GM18951 (cell line): Measurements from ENCODE around the gene MTG2.

ENCODE experiments used
- POLR2A ChIP-seq: IDR thresholded peaks from 4 replicates; pipeline ENCODE4 v1.6.1; 2011; ENCODE audit warnings: mild to moderate bottlenecking; ENCODE audit not compliant: insufficient read length, insufficient read depth; ENCODE audit errors: extremely low read depth
- in situ Hi-C: fragments of 300-500 bp; cut with MboI; formaldehyde crosslinking; loops from one replicate; pipeline ENCODE4 v1.12.0; 2022; ENCODE audit warnings: low sequenced_read_pairs, mixed read lengths, inconsistent platforms; ENCODE audit not compliant: unreplicated experiment

The MTG2 gene

GRCh38 chr20:62222266-62222850, 39.5 kb downstream of the MTG2 start:
- TF ChIP-seq POLR2A: no peak
- in situ Hi-C loops: no loop called here

- in situ Hi-C loops: no loop called here
These were observed 40.1 kb downstream of the MTG2 start for GRCh38 chr20:62222972-62223371.

GRCh38 chr20:62223571-62223970, 40.7 kb downstream of the MTG2 start:
- no peak for TF ChIP-seq POLR2A

More at GRCh38 chr20:62222972-62223371, 40.1 kb downstream of the MTG2 start:
- TF ChIP-seq POLR2A: no peak

GRCh38 chr20:62224113-62224855, 41.5 kb downstream of the MTG2 start:
- in situ Hi-C loops: no loop called here
- no peak for TF ChIP-seq POLR2A

More at GRCh38 chr20:62223571-62223970, 40.7 kb downstream of the MTG2 start:
- in situ Hi-C loops: no loop called here

- in situ Hi-C loops: no loop called here
- TF ChIP-seq POLR2A: no peak
These were observed 42.2 kb downstream of the MTG2 start for GRCh38 chr20:62225026-62225425.

GRCh38 chr20:62225820-62226635, 43.2 kb downstream of the MTG2 start:
- in situ Hi-C loops: no loop called here
- TF ChIP-seq POLR2A: no peak

- in situ Hi-C loops: no loop called here
- no peak for TF ChIP-seq POLR2A
These were observed 44.1 kb downstream of the MTG2 start for GRCh38 chr20:62226707-62227590.

GRCh38 chr20:62227591-62227976, 44.8 kb downstream of the MTG2 start:
- in situ Hi-C loops: no loop called here
- no peak for TF ChIP-seq POLR2A

GRCh38 chr20:62227977-62228958, 45.4 kb downstream of the MTG2 start:
- in situ Hi-C loops: no loop called here
- TF ChIP-seq POLR2A: no peak

- in situ Hi-C loops: no loop called here
- TF ChIP-seq POLR2A: no peak
These were observed 46.2 kb downstream of the MTG2 start for GRCh38 chr20:62228982-62229545.

GRCh38 chr20:62229667-62230066, 46.8 kb downstream of the MTG2 start:
- TF ChIP-seq POLR2A: no peak
- in situ Hi-C loops: no loop called here
